Activated CD8-positive, alpha-beta memory T cell treated with anti-CD3 and anti-CD28 coated beads for 4 hours (primary cell): ENCODE measurements around the gene C10orf90.
"Not testable (repeated sequence)": the region's sequence is repeated elsewhere in the genome, so short reads cannot be mapped to it uniquely, and the experiment has no call there.

Experiments
- DNase-seq, 2 donors: peaks; one replicate each; pipeline ENCODE4 v3.0.0-alpha.2; 2020; ENCODE audit warnings: low read depth in 2 of 2

The C10orf90 gene

GRCh38 chr10:126392469-126392868 lies 278.0 kb downstream of the C10orf90 start:
- no peak for DNase-seq

DNA sequence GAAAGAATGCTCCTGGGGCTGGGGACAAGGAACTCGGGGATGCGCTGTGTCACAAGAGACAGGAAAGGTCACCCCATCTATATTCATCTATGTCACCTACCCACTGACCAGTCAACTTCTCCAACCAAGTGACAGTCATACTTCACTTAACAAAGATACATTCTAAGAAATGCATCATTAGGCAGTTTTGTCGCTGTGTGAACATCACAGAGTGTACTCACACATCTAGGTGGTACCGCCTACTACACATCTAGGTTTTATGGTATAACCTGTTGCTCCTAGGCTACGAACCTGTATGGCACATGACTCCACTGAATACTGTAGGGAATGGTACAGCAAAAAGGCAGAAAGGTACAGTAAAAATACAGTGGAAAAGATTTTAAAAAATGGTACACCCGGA lies 278.4 kb downstream of the C10orf90 start:
- no peak for DNase-seq

DNA sequence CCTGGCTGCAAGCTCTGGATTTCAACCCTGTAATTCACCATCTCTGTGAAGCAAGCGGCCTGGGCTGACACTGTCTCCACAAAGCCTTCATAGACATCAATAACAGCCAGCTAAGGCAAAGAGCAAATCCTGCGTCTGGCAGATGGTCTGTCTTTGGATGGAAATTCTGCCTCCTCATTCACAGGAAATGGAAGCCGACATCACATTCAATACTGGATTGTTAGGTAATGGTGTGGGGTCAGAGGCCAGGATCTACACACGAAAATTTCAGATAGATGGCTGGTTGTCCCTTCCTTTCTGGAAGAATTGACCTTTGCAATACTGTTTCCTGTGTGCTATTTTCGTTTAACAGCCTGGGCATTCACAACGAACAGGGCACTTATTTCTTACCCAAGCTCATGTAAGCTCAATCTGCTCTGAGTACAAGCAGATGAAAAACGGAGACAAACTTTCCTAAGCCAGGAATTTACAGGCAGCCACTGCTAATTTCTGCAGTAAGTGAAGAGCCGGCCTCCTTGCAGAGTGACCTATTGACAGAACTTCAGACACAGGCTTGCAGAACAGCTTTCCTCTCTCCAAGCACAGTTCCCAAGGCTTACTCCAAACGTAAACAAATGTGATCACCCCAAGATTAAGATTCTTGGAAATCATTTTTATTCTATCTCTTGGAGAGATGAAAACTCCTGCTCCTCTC lies 279.2 kb downstream of the C10orf90 start:
- no peak for DNase-seq

DNA sequence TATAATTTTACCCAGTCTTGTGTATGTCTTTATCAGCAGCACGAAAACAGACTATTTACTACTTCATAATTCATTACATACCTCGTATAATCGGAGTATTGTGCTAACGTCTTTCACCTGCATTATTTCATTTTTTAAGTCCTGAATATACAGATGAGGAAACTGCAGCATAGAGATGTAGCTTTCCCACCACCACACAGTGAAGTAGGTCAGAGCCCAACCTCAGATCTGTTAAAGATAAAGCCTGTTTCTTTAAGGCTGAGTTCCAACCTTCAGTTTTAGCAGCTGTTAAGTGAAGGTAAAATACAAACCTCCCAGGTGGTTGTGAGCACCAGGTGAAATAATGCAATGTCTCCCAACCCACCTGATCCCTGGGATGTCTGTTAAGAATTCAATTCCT lies 280.2 kb downstream of the C10orf90 start:
- DNase-seq, result no peak

DNA sequence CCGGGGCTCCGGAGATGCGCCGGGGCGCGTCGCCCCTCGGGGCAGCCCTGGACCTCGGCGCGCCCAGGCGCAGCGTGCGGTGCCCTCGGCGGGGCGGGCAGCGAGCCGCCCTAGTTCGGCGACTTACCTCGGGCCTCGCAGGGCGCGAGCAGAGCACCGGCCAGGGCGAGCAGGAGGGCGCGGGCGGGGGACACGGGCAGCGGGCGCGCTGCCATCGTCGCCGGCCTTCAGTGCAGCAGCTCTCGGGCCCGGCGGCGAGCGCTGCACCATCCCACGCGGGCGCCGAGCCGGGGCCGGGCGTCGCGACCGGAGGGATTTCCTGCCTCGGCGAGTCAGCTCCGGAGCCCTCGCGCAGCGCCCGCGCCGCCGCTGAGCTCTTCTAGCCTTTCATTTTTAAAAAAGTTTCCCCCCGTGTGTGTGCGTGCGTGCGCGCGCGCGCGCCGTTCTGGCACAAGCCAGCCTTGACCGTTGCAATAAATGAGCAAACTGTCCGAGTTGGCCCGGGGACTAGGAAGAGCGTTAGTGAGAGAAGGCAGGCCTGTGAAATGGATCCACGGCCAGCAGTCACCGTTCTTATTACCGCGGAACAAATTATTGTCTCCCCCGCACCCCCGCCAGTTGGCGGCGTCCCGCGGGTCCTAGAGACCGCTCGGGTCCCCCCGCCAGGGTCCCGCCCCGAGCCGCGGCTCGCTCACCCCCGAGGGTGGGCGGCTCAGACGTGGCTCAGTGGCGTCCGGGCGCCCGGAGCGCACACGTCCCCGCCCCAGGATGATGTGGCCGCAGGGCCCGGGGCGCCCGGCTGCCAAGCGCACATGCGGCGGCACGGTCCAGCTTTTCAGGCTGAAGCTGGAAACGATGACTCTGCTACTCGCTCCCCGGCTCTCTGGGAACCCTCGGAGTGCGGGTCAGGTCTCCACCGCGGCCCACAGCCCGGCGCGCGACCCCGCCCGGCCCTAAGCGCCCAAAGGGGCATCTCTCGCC lies 282.3 kb downstream of the C10orf90 start, which contains the start of gene ADAM12:
Gene ADAM12 (minus strand): TSS at position 547 of the 981 bp plus-strand sequence. CDS start 332 bp downstream, at position 215.
- no peak for DNase-seq

DNA sequence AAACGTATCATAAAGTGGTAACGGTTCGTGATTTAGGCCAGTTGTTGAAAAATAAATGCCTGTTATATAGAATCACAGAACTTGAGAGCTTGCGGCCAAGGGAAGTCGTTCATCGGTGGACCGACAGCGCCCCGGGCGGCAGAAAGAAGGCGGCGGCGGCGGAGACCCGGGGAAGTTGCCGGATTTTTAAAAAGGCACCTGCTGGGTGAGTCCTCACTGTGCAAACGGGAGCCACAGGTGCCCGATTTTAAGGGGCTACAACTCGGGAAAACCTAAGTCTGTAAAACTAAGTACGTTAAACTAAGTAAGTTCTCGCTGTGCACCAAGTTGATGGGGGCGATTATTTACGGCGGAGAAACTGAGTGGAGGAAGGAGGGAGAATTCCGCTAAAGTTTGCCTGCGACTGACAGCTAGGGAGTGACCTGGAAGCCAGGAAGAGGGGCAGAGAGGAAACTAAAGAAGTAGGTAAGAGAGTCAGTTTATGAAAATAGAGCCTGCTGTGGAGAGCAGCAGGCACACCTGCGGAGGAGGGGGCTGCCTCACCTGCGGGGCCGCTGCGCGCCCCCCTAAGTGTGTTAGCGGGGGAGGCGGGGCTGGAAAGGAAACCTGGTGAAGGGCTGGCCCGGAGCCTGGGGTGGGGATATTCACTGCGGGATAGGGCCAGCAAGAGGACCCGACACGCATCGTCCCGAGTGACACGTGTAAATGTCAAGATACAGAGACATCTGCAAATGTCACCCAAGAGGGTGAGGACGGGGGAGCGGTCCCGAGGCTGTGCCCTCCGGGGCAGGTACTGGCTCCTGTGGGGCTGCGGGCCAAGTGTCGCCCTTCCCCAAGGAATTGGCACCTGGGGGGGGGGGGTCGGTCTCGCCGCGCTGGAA lies 283.2 kb downstream of the C10orf90 start:
- no peak for DNase-seq

DNA sequence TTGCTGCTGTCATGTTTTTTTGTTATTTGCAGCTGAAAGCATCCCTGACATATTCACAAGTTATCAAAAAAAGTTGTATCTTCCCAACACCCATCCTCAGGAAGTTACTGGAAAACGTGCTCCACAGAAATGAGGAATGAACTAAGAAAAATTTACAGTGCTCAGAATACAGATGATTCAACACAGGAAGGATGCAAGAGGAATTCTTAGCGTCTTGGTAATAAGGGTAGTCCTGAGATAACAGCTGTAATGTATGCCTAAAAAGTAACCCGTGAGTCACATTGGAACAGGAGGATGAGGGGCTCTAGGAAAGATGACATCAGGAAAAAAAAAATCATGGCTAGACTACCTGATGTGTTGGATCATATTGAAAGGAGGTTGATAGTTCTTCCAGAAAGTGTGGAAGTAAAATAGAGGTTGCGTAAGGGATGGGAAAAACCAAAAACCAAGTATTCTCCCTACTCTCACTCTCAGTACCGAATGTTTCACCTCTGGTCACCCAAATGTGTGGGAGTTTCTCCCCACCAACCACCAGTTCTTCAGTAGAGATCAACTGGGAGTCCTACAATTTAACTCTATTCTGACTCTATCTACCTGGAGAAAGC lies 286.1 kb downstream of the C10orf90 start:
- DNase-seq, result no peak

- no peak for DNase-seq
These were observed 290.0 kb downstream of the C10orf90 start for GRCh38 chr10:126380352-126381076.

GRCh38 chr10:126379166-126379565 lies 291.3 kb downstream of the C10orf90 start:
- not testable (repeated sequence) for DNase-seq

GRCh38 chr10:126376956-126377355 lies 293.5 kb downstream of the C10orf90 start:
- no peak for DNase-seq

GRCh38 chr10:126375926-126376554 lies 294.5 kb downstream of the C10orf90 start:
- no peak for DNase-seq

GRCh38 chr10:126375299-126375698 lies 295.2 kb downstream of the C10orf90 start:
- DNase-seq, result no peak
